DND-41 (cell line): Measurements from ENCODE around the gene SLC48A1.

Experiments
- ATAC-seq: fragments of 200-7000 bp; cut with Tn5 transposase; 3 replicates; pipeline ENCODE4 v1.9.1; 2021; ENCODE audit warnings: low read depth; ENCODE audit not compliant: insufficient read depth
- DNase-seq: peaks from one replicate; pipeline ENCODE4 v3.0.0-alpha.2; 2020
- H2AFZ ChIP-seq: 2 replicates; pipeline ENCODE4 v1.6.0; 2012; ENCODE audit warnings: low read depth, low read length
- H3K27ac ChIP-seq: 2 replicates; pipeline ENCODE4 v1.5.1; 2012; ENCODE audit warnings: low read length, inconsistent platforms
- H3K27me3 ChIP-seq: fragments of 200-600 bp; sonication (generic); 2 replicates; pipeline ENCODE4 v1.6.0; 2012; ENCODE audit warnings: low read length, mild to moderate bottlenecking, inconsistent platforms; ENCODE audit not compliant: insufficient read depth, poor library complexity
- H3K36me3 ChIP-seq: 2 replicates; pipeline ENCODE4 v1.5.1; 2012; ENCODE audit warnings: low read length, inconsistent platforms; ENCODE audit not compliant: insufficient read depth
- H3K4me1 ChIP-seq: 2 replicates; pipeline ENCODE4 v1.5.1; 2012; ENCODE audit warnings: mild to moderate bottlenecking, low read length; ENCODE audit not compliant: insufficient read depth
- H3K4me2 ChIP-seq: 2 replicates; pipeline ENCODE4 v1.6.0; 2012; ENCODE audit warnings: mild to moderate bottlenecking, moderate library complexity, low read length, inconsistent platforms; ENCODE audit not compliant: insufficient read depth
- H3K4me3 ChIP-seq, 2 experiments: fragments of 200-600 bp in 1 of 2; shearing (Covaris generic) in 1 of 2; 2 replicates each; pipeline ENCODE4 v1.5.1; 2012 to 2016; ENCODE audit warnings: inconsistent platforms in 2 of 2, low read length in 2 of 2, mild to moderate bottlenecking in 2 of 2, low read depth in 1 of 2, moderate library complexity in 1 of 2
- H3K79me2 ChIP-seq: 2 replicates; pipeline ENCODE4 v1.6.0; 2012; ENCODE audit warnings: low read length, inconsistent platforms; ENCODE audit not compliant: insufficient read depth
- H3K9ac ChIP-seq: 2 replicates; pipeline ENCODE4 v1.6.0; 2012; ENCODE audit warnings: low read depth, mild to moderate bottlenecking, inconsistent platforms, low read length, moderate library complexity
- H3K9me3 ChIP-seq: 2 replicates; pipeline ENCODE4 v1.5.1; 2012; ENCODE audit warnings: low read length, moderate library complexity, mild to moderate bottlenecking, inconsistent platforms; ENCODE audit not compliant: insufficient read depth, severe bottlenecking
- H4K20me1 ChIP-seq: 2 replicates; pipeline ENCODE4 v1.6.0; 2012; ENCODE audit warnings: low read length; ENCODE audit not compliant: insufficient read depth
- CTCF ChIP-seq: IDR thresholded peaks from 2 replicates; pipeline ENCODE4 v1.5.1; 2012; ENCODE audit warnings: borderline replicate concordance, low read length, moderate library complexity, mild to moderate bottlenecking; ENCODE audit not compliant: poor library complexity, severe bottlenecking; ENCODE audit errors: extremely low read depth
- EZH2 ChIP-seq: IDR thresholded peaks from 3 replicates; pipeline ENCODE4 v1.6.1; 2012; ENCODE audit warnings: borderline replicate concordance, low read depth, mild to moderate bottlenecking, moderate library complexity, low read length, inconsistent platforms; ENCODE audit not compliant: severe bottlenecking

The SLC48A1 gene

GRCh38 chr12:47744778-47745436 is 28.1 kb upstream of the SLC48A1 start:
- Histone ChIP-seq H4K20me1 (peaks cover 7% of the 10 kb centered on the region), H3K4me3 (no peak overlapping the region), H3K4me1 (peaks cover 19% of the 10 kb centered on the region), H3K27ac (no peak overlapping the region), H3K36me3 (no peaks in the 10 kb centered on the region), H3K79me2 (no peaks in the 10 kb centered on the region), H3K27me3 (peaks cover 7% of the 10 kb centered on the region), H3K9ac (no peak overlapping the region), H3K9me3 (no peaks in the 10 kb centered on the region), H2AFZ (no peak overlapping the region), H3K4me2 (no peak overlapping the region)
- no peak for ATAC-seq
- TF ChIP-seq EZH2 (no peak), CTCF (no peak)
- DNase-seq: no peak

- no peak overlapping the region for H3K4me3 ChIP-seq
- no peak overlapping the region for H3K9ac ChIP-seq
- H3K27me3 ChIP-seq: peaks cover 7% of the 10 kb centered on the region
- no peak for DNase-seq
- no peaks in the 10 kb centered on the region for H3K9me3 ChIP-seq
- no peaks in the 10 kb centered on the region for H3K36me3 ChIP-seq
- H3K4me1 ChIP-seq: peaks cover 19% of the 10 kb centered on the region
- ATAC-seq: no peak
- H3K27ac ChIP-seq: no peak overlapping the region
- H3K4me2 ChIP-seq: no peak overlapping the region
- peaks cover 3% of the 10 kb centered on the region for H4K20me1 ChIP-seq
- no peaks in the 10 kb centered on the region for H3K79me2 ChIP-seq
- H2AFZ ChIP-seq: no peak overlapping the region
- TF ChIP-seq CTCF (no peak), EZH2 (no peak)
Measured at GRCh38 chr12:47745485-47746041, 27.5 kb upstream of the SLC48A1 start.

- DNase-seq (no peak), ATAC-seq (no peak)
- H3K27ac ChIP-seq: no peak overlapping the region
- no peak overlapping the region for H2AFZ ChIP-seq
- no peak for TF ChIP-seq CTCF
- TF ChIP-seq EZH2: no peak
- H3K9ac ChIP-seq: no peak overlapping the region
- no peaks in the 10 kb centered on the region for H3K79me2 ChIP-seq
- no peak overlapping the region for H3K4me2 ChIP-seq
- H4K20me1 ChIP-seq: peaks cover 3% of the 10 kb centered on the region
- no peak overlapping the region for H3K4me3 ChIP-seq
- H3K9me3 ChIP-seq: no peaks in the 10 kb centered on the region
- H3K36me3 ChIP-seq: no peaks in the 10 kb centered on the region
- peaks cover 7% of the 10 kb centered on the region for H3K27me3 ChIP-seq
- H3K4me1 ChIP-seq: peaks cover 15% of the 10 kb centered on the region
Measured at GRCh38 chr12:47746073-47746472, 27.0 kb upstream of the SLC48A1 start.
